GM18498 (cell line): ENCODE results near the gene LAMA4.
"Not testable (repeated sequence)": the region's sequence is repeated elsewhere in the genome, so short reads cannot be mapped to it uniquely, and the experiment has no call there.

Experiments
- ATAC-seq: cut with Tn5 transposase; IDR thresholded peaks from one replicate; pipeline ENCODE4 v1.9.1; 2021; ENCODE audit warnings: mild to moderate bottlenecking, moderate library complexity; ENCODE audit not compliant: unreplicated experiment

Gene LAMA4

DNA sequence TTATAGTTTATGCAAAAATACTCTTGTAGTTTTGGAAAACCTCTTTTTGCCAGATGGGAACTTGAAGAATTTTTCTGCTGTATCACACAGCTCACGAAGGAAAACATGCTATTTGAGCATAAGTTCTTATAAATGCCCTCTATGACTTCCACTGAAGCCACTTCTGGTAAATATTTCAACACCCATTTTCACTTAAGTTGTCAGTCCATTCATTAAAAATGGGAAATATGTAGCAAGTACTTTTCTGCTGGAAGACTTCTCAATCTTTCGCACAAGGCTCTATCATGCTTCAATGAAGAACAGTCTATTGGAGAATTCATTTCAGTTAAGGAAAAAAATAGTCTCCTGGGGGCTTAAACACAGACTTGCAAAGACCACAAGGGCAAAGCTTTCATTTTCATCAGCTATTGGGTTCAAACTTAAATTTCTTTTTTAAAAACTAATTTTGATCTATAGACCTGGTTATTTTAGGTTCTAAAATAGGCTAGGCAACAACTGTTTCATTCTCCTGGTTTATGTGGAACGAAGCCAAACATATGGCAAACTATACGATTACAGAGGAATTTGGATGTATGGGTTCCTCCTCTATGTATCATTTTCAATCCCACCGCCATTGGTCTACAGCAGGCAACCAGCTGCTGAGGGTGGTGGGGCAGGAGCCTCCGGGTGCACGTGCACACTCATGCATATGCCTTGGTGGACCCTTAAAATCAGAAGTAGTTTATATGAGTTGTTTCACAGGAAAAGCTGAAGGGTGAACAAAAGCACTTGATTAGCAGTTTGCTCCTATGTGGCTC is 38.7 kb downstream of the LAMA4 start:
- ATAC-seq, result no peak

DNA sequence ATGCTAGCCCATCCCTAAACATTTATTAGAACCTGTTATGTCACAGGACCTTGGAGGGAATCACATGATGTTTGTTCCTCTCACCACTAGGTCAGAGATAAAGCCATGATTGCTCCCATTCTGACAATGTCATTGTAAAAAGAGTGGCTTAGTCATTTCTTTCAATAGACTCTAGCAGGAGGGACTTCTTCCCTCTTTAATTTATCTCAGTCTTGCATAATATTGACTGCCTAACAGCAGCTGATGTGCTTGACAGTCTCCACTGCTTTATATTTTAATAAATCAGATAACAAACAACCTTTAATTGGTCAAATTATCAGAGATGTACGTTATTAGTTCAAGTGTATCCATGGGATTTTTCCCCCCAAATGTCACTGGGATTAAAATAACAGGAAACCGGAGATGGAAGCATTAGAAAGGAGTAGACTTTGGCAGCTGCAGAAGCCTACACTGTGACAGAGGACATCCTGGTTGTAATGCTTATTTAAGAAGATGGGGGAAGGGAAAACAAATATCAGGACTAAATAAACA is 39.6 kb downstream of the LAMA4 start:
- ATAC-seq, result no peak

DNA sequence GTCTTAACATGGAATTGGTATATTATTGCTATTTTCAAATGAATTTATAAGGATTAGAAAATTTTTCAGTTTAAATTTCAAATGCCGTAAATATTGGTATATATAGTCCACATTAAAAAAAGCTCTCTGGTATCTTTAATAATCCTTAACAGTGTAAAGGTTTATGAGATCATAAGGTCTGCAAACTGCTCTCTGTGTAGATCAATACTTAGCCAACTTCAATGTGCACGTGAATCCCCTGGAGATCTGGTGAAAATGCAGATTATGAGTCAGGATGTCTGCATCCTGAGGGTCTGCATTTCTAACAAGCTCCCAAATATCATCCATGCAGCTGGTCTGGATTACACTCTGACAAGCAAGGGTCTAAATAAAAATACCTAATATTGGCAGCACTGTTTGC is 43.5 kb downstream of the LAMA4 start:
- no peak for ATAC-seq

DNA sequence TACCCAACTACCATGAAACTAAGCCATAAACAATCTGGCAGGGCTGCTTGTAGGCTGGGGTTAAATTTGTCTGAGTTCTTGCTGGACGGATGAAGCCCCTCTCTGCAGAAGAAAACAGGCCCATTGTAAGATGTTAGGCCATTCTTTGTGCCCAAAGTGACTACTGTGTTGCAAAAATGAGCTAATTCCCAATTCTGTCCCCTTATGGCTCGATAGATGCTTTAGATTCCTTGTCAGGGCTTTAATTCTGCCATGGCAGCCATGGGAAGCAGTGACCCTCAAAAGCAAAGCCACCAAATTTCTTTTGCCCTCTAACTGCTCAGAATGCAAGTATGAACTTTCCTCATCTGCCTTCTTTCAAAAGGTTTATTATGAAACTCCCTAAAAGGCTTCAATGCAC is 45.2 kb downstream of the LAMA4 start:
- ATAC-seq, result no peak

DNA sequence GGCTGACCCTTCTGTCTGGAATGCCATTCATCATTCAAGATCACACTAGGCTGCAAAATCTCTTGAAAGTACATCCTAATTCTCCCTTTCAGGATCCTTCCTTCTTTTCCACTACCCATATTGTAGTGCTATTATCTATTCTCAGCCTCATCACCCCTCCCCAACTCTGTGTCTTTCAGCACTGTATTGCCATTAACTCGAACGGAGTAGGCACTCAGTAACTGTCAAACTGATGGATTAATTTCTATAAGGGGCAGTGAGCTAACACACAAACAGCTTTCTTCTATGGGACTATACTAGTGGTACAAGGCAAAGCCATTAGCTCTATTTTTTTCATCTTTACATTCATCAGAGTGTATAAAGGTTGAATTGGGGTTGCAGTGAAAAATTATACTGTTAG is 46.6 kb downstream of the LAMA4 start:
- ATAC-seq, result no peak

DNA sequence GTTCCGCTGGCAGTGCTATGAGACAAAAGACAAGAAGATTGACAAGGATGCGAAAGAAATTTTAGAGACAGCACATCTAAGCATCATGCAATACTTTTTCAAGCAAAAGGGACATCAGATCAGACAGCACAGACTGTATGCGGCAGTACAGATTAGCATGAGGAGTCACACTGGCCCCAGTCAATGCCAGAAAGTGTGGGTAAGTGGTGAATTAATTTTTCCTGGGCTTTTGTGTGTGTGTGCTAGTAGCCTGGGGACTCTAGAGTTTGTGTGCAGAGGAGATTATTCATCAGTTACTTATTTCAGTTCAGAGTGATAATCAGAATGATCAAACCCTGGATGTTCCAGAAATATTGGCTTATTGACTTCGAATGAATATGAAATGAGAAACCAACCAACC is 47.2 kb downstream of the LAMA4 start:
- no peak for ATAC-seq

DNA sequence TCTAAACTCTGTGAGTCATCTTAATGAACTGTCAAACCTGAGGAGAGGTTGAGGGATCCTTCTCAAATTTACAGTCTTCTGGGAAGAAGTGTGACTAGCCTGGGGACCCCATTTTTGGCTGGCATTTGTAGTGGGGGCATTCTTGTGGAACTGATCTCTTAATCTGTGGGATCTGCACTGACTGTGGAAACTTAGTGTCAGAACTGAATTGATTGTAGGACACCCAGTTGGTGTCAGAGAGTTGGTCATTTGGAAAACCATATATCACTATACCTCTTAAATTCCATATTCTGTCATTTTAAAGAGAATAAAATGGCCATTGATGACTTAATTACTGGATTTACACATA is 48.3 kb downstream of the LAMA4 start:
- no peak for ATAC-seq

DNA sequence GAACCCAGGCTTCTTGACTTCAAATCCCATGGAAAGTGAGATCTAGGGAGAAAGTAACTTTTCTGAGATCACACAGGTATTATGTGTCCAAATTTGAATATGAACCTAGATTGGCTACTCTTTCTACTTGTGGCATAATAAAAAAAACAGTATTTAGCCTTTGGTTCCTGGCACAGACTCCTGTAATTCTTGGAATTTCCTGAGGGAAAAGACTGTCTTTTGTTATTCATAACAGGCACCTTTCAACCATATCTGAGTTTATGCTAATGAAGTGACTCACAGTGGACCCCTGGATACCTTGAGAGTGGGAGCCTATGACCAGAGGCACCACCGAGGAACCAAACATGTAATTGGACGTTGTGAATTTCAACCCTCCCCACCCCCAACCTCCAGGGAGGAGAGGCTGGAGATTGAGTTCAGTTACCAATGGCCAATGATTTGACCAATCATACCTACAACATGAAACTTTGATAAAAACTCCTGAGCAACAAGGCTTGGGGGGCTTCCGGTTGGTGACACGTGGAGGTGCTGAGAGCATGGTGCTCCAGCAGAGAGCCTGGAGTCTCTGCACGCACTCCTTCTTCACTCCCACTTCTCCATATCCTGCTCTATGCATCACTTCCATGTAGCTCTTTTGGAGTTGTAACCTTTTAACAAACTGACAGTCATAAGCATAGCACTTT is 48.8 kb downstream of the LAMA4 start:
- no peak for ATAC-seq

DNA sequence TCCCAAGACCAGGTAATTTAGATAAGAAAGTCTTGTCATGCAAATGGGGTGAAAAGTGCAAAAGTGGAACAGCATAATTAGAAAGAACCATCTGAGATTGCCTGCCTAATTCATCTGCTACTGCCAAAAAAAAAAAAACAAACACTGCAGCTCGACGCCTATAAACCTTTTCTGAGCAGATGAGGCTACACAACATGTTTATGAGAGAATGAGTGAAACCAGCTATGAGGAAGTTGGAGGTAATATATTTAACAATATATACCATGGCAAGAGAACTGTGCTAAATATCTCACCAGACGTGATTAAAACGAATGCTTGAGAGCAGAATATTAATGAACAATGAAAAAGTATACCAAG is 50.0 kb downstream of the LAMA4 start:
- ATAC-seq, result peak; percentile 30

DNA sequence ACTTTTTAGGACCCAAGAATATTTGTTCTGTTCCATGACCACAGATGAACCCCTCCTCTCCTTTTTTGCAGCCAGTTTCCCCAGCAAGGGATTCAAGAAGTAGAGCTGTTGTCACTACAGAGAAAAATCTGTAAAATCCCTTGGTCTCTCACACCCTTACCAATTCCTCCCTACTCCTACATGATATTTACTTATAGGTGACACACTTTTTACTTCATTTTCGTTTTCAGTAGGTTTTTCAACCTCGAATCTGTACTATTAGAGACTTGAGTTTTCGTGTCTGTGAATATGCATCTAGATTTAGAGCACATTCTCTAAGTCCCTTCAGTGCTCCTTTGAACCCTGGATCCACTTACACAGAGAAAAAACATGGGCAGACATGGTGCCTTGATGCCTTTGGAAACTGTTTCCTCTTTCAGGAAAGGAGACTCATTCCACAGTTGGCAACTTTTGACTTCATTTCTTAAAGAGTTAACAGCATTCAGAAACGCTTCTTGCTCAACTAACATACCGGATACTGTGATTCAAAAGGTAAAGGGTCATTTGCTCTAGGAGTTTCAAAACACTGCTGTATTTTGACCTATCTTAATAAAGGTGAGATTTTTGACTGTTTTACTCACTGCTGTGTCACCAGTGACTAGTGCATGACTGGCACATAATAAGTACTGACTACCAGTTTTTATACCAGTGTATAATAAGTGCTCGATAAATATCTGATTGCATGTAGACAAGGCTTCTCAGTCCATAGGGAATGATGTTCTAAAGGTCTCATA is 50.6 kb downstream of the LAMA4 start:
- ATAC-seq, result peak; percentile 74

DNA sequence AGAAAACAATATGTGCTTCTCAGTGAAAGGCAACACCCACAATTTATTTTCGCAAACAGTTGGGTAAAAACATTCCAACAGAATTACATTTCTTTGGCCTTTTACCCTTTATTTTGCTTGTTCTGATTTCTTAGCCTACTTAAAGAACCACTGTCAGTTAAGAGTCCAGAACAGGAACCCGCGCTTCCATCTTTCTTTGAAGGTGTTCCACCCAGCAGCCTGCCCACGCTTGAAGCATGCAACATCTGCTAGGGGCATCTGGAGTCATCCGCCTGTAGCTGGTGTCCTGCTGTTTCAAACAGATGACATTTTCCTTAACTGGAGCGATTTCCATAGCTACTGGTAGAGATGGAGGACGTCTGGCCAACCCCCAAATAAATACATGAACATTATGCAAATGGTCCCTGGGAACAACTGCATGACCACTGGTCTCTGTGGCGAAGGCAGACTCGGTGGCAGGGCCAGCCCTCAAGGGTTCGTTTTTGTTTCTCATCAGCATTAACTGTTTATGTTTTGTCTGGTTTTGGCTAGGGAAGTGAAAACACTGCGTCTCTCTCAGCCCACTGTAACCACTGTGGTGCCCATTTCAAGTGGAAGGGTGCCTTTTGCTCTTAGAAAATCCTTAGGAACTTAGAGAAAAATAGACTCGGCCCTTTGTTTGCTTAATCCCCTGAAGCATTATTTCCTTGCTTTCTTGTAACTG is 51.6 kb downstream of the LAMA4 start:
- ATAC-seq, result peak; percentile 89

DNA sequence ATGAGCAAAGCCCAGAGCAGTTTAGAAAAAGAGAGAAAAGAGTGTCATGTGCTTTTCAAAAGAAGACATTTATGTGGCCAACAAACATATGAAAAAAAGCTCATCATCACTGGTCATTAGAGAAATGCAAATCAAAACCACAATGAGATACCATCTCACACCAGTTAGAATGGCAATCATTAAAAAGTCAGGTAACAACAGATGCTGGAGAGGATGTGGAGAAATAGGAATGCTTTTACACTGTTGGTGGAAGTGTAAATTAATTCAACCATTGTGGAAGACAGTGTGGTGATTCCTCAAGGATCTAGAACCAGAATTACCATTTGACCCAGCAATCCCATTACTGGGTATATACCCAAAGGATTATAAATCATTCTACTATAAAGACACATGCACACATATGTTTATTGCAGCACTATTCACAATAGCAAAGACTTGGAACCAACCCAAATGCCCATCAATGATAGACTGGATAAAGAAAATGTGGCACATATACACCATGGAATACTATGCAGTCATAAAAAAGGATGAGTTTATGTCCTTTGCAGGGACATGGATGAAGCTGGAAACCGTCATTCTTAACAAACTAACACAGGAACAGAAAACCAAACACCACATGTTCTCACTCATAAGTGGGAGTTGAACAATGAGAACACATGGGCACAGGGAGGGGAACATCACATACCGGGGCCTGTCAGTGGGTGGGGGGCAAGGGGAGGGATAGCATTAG is 54.0 kb downstream of the LAMA4 start:
- not testable (repeated sequence) for ATAC-seq

DNA sequence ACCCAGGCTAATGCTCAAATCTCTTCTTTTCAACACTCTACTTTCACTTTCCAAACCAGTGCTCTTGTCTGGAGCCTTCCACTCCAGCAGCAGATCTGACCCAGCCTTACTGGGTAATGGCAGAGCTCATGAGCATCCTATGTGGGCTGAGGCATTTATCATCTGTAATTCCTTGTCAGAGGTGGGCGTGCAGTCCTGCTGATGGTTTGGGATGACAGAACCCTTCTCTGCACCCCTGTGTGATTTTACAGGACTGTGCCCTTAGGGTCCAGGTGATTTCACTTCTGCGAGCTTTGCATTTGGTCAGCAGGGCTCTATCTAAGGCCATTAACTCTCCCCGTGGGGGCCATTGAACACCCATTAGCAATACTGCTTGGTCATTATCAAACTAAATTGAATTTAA is 55.4 kb downstream of the LAMA4 start:
- ATAC-seq, result no peak

DNA sequence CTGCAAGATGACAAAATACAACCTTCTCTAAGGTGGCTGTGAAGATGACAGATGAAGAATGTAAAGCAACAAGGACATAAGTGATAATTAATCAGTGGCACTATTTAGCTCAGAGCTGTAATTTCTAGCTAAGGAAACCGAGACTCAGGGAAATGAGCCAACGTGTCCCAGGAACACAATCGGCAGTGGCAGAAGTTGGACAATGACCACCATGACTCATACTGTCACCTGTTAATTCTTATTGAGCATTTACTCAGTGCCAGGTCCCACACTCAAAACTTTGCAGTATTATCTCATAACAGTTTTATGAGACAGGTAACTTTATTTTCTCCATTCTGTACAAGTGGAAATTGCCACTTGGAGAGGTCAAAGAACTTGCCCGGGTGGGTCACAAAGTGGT is 55.8 kb downstream of the LAMA4 start:
- no peak for ATAC-seq

DNA sequence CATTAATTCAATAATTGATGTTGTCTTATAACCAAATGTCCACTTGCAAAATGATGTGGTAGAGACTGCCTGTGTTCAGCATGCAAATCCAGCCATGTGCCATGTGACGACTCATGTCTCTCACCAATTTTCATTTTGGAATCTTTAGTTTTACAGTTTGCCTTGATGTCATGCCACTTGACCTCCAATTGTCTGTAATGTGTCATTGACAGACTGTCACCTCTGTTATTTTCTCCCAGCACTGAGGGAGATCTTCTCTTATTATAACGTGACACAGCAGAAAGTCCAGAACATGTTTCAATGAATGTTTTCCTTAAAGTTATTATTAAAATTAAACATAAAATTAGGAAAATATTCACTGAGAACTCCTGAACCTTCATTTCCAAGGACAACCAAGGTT is 56.7 kb downstream of the LAMA4 start:
- ATAC-seq, result no peak

DNA sequence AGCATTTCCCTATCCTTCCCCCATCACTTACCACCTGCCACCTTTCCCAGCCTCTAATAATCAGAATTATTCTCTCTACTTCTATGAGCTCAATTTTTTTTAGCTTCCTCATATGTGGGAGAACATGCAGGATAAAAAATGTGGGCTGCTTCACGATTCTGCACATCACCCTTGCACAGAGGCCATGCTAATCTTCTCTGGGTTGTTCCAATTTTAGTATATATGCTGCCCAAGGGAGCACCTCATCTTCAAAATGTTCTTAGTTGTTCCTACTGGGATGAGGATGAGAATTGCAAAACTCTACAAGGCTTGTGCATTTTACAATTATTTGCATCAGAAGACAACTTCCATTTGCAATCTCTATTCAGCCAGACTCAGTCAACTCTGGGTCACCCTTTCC is 58.1 kb downstream of the LAMA4 start:
- no peak for ATAC-seq

DNA sequence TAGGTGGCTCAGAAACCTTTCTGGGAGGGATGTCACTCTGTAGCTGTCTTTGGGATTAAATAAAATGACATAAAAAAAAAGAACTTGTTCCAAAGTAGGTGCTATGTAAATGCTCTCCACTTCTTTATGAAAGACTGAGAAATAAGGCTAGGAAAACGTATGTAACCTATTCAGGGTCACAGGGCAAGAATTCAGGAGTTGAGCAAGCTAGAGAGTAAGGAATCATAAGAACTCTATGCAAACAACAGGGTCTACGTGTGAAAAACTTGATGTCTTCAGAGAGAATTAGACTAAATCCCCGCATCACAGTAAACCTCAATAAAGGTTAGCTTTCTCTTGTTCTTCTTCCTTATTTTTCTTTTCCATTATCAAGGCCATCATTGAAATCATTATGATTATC is 59.2 kb downstream of the LAMA4 start:
- no peak for ATAC-seq

DNA sequence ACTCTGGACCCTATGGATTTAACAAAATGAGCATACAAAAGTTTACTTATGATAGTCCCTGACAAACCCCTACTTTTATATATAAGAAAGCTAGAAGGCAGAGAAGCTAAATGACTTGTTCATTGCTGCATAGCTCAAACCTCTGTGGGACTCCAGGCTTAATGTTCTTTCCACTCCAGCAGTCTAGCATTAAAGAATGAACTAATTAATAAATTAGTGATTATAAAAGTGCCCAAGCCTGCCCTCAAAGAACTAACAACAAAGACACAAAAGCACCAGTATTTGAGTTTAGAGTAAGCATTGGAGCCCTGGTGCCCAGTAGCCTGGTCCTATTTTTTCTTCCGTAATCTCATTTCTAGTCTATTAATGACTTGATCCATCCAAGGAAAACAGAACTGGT is 59.9 kb downstream of the LAMA4 start:
- no peak for ATAC-seq

DNA sequence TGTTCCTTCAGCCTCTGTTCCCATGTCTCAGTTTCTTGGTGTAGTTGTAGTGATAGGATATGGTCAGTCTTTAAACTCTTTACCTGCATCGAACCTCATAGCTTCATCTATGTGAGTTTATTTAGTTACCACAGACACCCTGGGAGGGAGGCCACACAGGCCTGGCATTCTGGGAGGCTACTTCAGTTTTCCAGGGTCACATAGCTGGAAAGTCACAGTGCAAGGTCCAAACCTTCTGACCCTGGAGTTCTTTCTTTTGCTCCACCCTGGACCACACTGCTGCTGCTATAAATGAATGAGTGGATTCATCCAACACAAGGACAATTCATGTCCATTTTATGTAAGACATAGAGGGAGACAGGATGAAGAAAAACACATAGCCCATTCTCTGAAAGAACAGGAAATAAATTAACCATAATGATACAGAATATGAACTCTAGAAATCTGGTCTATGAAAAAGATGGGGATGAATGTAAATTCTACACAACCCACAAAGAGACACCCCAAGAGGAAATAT is 60.8 kb downstream of the LAMA4 start:
- no peak for ATAC-seq

DNA sequence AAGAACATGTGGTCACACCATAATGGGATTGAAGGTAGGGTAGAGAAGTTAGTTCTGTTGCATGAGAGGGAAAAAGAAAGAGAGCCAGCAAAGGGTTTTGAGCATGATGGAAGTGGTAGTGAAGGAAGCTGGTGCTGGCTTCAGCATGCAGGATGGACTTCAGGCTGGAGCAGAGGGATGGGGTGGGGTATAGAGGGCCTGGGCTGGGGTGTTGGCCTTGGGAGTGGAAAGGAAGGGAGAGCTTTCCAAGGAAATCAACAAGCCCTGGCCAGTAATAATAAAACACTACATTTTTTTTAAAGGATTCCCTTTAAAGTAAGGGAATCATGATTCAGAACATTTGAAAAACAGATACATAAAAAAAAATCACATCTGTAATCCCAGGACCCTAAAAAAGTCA is 61.2 kb downstream of the LAMA4 start:
- ATAC-seq, result no peak
